Activated T-cell treated with anti-CD3 and anti-CD28 coated beads, Interleukin-2, amount 50 U/mL, for 1 hour (primary cell): ENCODE measurements around the gene SMOC1.

Experiments used
- DNase-seq: peaks from one replicate; pipeline ENCODE4 v3.0.0-alpha.2; 2020

Gene SMOC1

DNA sequence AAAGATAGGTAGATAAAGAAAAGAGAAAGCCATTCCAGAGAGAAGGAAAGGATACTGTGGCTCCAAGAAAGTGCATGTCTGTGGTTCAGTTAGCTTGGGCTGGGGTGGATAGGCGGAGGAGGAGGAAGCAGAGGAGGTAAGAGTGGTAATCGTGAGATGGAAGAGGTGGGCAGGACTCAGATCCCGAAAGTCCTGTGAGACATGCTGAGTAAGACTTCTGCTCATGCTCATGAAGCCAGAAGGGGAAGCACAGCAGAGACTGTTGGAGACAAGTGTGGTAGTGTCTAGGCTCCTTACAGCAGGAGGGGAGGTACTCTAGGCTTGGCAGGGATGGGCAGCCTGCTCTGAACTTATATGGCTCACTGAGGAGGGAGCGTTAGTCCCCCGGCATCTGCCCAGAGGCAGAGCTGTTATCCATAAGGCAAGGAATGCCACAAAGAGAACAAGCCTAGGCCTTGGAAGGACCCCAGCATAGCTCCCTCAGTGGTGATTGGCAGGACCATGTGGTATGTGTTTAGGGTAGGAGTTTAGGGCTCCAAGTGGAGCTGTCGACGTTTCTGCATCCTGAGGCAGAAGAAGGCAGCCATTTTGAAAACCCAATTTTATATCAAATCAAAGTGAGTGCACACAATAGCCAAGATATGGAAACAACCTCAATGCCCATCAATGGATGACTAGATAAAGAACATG, 135.3 kb downstream of the SMOC1 start:
- DNase-seq = no peak

DNA sequence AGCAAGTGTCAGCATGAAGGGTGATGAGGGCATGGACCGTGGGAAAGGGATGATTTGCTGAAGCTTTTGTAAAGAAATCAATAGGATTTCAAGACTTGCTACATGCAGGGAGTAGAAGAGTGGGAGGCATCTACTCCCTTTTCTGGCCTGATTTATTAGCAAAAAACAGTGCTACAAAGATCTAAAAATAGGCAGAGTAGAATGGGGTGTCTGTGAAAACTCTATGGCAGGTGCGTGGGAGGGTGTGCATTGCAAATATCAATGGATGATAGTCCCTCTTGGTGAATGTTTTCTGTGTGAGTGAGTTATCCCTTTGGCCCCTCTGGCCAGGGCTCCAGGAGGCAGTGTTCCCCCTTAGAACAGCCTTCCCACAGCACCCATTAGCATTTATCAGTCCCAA, 139.0 kb downstream of the SMOC1 start:
- no peak for DNase-seq

DNA sequence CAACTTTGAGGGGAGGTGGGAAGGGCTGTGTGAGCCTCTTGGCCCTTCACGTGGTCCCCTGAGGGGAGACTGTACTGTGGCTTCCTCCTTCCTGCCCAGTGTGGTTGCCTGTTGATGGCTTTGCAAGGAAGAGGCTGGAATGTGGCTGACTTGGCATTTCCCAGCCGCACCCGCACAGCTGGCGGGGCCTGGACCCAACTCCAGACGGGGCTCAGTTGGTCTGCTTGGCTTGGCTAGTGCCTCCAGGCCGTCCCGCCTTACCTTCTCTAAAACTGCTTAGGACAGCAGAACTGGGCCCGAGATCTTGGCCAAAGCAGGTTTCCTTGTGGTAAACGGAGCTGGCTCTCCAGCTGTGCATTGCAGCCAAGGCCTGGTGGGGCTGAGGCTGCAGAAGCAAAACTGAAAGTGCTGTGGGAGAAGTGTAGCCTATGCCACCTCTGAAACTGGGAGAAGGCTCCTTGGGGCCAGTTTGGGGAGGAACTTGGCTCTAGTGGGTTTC, 139.5 kb downstream of the SMOC1 start:
- DNase-seq = no peak

DNA sequence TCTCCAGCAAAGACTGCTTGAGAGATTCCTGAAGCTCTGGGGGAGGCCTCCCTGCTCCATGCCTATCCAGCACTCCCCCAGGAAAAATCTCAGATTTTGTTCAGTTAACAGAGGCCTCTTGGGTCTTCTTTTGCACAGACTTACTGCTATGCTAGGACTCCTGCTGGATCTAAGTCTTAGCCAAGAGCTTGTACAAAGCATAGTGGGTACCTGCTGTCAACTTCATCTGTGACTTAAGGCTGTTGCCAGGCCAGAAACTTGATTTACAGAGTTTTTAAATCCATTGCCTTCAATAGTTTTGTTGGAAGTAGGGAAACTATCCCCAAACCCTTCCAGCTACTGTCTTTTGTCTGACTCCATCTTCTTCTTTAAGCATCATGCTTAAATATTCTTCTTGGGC, 140.5 kb downstream of the SMOC1 start:
- DNase-seq = no peak

DNA sequence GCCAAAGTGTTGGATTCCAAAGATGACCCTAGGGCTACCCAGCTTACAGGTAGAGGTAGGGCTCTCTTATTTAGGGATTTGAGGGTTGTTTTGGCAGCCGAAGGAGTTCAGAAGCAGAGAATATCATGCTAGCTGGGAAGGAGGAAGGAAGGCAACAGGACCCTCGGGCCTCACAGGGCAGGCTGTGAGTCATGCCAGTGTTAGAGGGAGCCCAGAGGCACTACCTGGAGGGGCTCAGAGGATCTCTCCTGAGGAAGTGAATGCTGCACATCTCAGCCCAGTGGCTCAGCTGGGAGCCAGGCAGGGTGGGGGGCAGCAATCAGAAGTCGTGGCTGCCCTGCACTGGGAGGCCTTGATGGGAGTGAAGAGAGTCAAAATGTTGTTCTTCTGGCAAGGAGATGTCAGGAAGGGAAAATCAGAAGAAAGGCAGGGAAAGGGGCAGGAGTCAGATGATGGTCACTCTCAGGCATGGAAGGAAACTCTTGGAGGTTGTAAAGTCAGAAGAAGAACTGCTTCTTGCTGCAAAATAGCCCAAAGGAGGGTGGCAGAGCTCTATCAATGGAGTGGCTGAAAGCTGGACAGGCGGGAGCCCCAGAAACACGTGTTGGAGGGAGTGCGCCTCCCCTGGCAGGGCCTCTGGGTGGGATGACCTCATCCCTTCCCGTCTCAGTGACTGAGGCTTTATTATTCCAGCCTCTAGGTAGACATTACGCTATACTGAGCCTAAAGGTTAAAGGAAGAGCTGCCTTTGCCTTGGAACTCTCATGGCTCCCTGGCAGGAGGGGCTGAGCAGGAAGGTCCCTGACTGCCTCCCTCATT, 141.3 kb downstream of the SMOC1 start:
- no peak for DNase-seq

DNA sequence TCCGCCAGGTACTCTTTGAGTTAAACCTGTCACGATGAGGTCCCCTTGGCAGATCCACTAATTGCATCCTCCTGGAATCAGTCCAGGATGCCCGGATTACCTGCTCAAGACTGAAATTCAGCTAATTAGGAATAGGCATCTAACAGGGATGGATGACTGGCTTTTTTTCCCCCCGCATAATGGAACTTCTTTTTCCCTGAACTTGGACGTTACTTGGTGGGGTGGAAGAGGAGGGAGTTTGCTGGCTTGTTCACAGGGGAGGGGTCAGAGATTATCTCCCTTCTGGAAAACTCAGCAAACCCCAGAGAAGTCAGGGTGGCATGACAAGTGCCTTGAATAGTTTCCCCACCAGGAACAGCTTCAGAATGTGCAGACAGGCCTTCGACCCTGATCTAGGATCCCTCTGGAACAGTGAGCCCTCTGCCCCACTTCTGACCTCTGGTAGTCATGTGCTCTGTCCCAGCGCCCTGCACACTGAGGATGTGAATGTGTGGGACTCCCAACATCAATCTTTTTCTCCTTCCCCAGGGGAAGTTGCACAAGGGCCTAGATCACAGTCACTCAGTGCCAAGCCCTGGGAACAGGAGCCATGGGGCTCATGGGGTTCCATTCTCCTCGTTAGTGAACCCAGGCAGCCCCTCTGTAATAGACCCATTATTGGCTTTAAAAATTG, 142.5 kb downstream of the SMOC1 start:
- DNase-seq = no peak

DNA sequence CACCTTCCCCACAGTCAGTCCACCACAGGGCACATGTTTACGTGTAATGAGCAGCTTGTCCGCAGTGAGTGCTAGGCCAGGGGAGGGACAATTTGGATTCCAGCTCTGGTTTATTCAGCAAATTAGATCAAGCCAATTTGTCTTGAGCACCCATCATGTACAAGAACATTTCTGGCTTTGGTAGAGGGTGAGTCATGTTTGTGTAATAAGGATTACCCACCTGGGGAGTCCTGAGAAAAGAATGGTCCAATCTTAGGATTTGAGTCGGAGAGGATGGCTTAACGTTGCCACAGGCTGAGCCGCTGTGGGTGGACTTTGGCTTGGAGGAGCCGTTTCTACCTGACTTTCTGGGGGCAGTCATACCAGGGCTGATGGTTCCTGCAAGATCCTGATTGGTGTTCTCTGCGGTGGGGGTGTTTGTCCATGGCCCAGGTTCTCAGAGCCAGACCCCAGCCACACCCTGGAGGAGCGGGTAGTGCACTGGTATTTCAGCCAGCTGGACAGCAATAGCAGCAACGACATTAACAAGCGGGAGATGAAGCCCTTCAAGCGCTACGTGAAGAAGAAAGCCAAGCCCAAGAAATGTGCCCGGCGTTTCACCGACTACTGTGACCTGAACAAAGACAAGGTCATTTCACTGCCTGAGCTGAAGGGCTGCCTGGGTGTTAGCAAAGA, 143.7 kb downstream of the SMOC1 start:
- DNase-seq = no peak

DNA sequence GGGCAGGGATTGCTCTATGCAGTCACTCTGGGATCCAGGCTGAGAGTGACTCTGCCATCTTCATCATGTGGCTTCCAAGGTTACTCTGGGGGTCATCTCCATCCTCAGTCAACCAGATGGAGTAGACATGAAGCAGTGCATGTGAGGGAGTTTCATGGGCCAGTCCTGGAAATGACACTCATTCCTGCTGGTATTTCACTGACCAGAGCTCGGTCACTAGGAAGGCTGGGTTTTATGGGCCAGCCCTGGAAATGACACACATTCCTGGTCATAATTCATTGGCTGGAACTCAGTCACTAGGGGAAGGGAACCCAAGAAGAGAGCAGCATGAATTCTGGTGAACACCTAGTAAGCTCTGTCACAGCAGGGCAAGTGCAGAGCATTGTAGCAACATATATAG, 144.7 kb downstream of the SMOC1 start:
- DNase-seq = no peak

DNA sequence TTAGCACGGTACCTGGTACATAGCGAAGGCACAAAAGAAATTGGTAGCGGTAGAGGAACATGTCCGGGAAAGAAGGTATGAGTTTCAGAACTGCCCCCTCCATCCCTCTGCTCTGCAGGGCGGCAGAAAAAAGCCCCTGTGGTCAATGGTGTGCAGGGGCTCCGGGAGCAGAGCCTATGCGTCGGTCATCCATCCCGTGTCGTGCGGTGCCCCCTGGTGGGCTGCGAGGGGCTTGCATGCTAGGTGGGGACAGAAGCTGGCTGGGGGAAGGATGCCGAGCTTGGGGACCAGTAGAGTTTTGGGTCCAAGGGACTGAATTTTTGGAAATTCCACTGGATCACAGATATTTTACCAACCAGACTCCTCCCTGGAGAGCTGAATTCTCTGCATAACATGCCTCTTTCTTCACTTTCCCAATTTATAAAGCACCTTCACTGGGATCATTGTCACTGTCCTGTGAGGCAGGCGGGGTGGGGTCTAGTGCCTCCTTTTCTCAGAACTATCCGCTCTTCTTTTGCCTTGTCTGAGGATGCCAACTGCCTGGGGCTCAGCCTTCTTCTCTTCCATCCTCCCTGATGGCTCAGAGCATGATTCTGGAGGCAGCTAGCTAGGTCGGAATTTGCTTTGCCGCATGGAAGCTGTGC, 148.7 kb downstream of the SMOC1 start:
- peak; percentile 61 for DNase-seq

DNA sequence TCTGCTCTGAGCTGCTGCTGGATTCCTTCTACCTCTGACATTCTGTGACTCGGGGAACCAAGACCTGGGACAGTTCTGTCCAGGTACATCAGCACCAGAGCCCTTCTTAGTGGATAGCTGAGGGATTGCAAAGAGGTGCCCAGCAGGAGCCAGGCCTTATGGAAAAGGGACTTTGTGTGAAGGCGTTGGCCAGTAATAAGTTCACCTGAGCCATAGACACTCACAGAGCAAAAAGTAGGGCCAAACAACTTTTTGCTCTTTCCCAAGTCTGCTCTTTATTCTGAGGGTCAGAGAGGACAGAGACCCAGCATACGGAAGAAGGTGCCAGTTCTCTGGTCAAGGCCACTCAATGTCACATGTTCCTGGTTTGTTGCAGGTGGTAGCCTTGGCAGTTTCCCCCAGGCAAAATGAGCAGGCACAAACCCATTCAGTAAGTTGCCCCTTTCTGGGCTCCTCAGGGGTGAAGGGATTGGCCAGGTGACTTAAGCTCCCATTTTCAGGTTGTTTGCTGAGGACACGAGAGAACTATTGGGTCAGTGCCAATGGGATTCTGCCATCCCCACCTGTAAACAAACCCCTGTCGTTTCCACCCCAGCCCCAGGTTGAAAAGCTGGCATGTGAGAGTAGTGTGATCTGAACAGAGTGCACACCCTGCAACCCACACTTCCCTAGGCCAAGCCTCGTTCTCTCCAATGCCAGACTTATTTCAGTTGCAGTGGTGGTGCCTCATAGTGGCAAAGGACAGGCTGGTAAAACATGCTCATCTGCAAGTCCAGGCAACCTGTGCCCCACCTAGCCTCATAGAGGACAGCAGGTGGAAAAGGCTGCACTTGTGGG, 150.3 kb downstream of the SMOC1 start:
- no peak for DNase-seq

DNA sequence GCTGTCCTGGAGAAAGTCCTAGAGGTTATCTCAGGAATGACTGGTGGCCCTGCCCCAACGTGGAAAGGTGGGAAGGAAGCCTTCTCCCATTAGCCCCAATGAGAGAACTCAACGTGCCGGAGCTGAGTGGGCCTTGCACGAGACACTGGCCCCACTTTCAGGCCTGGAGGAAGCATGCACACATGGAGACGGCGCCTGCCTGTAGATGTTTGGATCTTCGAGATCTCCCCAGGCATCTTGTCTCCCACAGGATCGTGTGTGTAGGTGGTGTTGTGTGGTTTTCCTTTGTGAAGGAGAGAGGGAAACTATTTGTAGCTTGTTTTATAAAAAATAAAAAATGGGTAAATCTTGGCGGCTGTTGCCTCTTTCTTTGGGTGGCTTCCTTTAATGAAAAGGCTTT, 152.8 kb downstream of the SMOC1 start:
- DNase-seq = no peak

DNA sequence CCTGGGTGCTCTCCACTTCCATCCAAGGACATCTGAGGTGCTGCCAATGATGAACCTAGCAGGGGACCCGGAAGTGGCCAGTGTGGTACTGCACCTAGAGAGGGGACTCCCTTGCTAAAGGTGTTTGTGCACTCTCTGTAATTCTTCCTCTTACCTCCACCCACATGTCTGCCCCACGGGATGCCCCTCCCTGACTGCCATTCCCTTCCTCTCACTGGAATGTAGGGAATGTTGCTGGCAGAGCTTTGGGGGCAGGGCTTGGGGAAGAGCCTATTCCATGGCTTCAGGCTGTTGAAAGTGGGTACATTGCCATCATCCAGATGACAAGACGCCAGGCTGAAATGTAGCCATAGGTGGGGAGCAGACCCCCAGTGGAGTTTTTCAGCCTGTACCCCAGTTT, 153.2 kb downstream of the SMOC1 start:
- DNase-seq = no peak

DNA sequence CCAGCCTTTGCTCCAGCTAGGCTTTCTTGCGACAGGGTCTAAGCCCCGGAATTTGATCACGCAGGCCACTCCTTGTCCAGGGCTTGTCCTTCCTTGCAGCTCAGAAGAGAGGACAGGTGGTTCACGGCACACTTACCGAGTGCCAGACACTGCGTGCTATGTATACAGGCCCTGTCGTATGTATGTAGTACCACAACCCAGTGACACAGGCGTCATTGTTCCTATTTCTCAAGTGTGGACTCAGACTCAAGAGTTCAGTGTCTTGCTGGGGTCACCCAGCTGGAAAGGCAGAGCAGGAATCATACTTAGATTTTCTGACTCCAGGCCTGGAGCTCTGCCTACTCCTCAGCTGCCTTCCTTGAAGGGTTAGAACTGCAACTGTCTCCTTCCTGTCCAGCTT, 153.9 kb downstream of the SMOC1 start:
- no peak for DNase-seq

DNA sequence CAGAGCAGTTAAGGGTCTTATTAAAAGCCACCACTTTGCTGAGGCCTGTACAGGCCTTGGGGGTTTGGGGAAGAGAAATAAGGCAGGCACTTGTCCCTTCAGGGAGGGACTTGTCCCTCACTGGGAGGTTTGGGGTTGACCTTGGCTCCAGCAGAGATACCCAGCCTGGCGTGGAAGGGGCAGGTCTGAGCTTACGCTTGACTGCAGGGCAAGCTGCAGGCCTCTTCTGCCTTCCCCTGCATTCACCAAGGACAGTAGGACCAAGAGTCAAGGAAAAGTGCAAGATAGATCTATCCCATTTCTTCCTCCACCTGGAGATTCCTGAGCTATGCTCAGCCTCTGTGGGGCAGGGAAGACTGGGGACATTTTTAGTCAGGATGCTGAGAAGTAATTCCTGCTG, 154.3 kb downstream of the SMOC1 start:
- DNase-seq = no peak

DNA sequence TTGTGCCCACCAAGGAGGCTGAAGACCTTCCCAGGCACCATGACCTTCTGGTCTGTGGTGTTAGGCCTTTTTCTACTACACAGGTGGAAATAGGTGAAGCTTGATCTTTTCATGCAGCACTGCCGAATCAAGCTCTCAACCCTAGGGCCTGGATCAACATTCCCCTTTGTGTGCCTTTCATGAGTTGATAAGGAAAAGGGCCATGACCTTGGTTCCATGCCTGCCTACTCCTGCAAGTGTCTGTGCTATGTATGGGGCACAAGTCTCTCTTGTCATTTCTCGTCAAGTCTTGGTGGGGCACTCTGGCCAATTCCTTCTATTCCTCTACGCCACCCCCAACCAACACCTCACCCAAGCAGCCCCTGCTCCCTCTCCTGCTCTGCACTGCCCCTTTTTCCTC, 155.0 kb downstream of the SMOC1 start:
- no peak for DNase-seq

DNA sequence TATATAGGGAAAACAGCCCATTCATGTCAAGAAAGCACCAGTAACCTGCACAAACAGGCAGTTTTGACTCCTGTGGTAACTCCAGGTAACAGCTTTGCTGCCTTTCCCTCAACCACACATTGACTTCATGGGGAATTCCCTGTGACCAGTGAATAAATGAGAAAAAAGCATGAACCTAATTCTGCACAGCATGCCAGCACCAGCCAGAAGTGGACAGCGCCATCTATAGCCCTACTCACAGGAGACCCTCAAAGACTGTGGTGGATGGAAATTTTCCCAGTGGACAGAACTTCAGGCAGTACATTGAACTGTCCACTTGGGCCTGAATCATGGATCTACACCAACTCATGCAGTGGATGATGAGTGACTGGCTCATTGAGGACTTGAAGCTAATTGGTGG, 157.4 kb downstream of the SMOC1 start:
- DNase-seq = no peak

DNA sequence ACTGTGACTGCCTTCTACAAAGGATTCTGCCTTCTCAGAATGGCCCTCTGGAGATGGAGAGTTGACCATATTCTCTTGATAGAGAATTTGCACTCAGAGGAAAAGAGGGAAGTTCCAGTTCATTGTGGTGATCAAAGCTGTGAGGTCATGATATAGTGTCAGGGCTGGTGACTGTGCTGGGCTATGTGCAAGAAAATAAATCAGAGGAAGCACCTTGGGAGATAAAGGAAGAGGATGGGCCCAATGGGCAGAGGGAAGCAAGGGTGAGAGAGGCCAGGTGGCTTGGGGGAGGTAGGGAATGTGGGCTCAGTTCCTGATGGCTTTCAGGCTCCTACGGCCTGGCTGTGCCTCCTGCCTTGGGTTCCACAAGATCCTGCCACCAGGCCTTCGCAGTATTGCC, 163.8 kb downstream of the SMOC1 start:
- DNase-seq = no peak

DNA sequence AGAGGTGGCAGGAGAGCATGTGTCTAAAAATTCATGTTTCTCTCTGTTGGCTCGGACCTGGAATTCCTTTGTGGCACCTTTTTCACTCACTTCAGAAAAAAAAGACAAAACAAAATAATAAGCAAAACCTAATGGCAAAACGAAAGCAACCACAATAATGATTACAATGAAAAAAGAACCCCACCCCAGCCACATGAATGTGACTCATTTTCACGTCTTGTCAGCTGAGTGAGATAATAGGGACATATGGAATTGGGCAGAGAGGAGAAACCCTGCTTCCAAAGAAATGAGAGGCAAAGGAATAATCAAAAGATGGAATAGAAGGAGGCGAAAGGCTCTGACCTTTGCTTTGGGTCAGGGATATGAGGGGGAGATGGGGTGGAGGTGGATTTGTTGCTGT, 166.1 kb downstream of the SMOC1 start:
- DNase-seq = no peak

DNA sequence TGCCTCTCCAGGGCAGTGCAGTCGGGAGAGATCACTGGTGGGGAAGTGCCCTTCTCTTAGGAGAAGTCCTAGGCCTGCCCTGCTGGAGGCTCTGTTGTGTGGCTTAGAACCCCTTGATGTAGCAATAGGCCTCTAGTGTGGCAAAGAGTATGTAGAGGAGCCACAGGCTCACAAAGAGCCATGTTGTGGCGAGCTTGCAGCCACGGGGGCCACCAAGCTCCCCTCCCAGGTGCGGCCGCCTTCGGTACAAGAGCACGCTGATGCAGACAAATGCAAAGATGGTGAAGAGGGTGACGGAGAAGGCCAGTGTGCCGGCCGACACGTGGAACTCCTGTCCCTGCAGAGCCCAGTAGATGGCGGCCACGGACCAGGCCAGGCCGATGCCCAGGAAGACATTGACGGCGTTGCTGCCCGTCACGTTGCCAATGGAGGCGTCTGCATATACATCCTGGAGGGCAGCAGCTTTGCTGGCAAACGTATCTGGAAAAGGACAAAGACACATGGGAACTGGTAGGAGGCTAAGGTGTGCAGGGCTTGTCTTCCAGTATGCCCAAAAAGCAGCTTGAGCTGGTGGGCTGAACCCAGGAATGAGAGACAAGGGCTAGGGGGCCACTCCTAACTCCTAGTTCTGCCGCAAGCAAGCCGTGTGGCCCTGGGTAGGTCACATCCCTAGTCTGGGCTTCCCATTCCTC, 166.8 kb downstream of the SMOC1 start:
- no peak for DNase-seq

DNA sequence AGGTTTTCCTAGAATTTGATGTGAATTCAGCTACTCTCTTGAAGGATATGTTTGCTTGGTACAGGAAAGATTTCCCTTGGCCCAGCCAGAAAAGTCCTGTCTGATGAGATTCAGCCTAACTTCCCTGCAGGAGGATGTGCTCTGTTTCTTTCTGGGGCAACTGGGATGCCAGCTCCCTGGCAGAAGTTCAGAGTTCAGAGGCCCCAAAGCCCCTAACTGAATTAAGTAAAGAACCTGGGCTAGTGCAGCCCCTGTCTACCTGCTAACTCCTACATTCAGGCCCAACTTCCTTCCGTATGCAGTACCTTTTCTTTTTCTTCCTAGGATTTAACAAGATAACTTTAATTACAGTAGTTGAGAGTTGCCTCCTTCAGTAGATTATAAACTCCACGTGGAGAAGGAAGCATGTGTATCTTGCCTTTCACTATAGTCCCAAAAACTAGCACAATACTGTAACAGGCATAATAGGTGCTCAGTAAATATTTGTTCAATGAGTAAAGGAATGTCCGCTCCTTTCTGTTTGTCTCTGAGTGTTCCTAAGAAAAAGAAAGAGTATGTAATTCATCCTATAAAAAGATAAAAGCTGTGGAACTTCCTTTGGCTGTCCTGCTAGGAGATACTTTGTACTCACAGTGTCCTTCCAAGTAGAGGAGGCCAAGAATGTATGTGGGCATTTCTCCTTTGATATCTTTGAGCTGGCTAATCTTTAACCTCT, 168.5 kb downstream of the SMOC1 start:
- no peak for DNase-seq

DNA sequence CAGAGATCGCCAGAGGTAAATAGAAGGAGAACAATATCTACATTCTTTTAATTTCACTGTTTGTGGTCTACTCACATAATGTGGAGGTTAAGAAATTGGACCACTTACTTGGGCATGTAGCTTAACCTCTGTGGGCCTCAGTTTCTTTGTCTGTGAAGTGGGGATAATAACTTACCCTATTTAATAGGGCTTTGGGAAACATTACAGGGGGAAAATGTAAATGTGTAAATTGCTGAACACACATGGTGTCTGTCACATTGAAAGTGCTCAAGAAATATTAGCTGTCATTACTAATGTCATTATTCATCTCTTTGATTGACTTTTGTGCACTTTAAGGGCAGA, 169.1 kb downstream of the SMOC1 start:
- DNase-seq = no peak
